Left forelimb (tissue), 1 donor: Measurements from ENCODE around the gene AHNAK.
"Not testable (repeated sequence)": the region's sequence is repeated elsewhere in the genome, so short reads cannot be mapped to it uniquely, and the experiment has no call there.

Source experiments
- DNase-seq: peaks from one replicate; pipeline ENCODE4 v3.0.0-alpha.2; 2018; ENCODE audit warnings: low spot score

The AHNAK gene

DNA sequence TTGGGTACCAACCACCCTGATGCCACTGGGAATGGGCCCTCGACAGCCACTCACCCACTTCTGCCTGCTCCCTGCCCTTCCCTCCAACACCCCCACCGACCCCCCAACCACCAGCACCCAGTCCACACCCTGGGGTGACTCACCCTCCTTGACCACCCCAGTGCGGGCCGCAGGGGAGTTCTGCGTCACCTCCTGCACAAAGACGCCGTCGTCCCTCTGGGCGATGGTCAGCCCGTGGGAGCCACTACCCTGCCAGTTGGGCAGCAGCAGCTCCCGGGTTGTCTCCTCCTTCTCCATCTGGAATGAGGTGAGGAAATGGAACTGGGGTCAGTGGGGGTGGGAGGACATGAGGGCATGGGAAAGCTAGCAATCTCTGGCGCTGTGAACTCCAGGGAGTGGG lies 10.8 kb downstream of the AHNAK start:
- DNase-seq, result no peak

DNA sequence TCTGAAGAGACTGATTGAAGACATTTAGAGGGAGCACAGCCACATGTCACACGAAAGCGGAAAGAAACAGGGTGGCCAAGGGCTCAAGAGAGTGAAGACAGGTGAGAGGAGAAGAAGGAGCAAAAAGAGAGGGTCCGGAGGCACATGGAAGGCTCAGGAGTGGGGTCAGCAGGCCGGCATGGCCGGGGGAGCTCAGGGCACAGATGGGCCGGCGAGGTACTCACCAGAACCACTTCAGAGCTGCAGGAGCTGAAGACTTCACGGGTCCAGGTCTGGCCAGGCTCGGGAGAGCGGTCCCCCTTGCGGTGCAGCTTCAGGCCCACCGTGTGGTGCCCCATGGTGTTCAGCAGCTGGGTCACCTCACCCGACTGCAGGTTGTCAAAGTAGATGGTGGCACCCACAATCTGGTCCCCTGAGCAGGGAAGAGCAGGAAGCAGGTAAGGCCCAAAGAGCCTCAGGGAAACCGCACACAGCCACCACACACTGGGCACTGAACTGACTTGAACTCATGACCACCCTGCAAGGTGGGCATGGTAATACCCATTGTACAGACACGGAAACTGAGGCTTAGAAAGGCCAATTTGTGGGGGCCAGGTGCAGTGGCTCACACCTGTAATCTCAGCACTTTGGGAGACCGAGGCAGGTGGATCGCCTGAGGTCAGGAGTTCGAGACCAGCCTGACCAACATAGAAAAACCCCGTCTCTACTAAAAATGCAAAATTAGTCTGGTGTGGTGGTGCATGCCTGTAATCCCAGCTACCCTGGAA lies 11.6 kb downstream of the AHNAK start:
- no peak for DNase-seq

DNA sequence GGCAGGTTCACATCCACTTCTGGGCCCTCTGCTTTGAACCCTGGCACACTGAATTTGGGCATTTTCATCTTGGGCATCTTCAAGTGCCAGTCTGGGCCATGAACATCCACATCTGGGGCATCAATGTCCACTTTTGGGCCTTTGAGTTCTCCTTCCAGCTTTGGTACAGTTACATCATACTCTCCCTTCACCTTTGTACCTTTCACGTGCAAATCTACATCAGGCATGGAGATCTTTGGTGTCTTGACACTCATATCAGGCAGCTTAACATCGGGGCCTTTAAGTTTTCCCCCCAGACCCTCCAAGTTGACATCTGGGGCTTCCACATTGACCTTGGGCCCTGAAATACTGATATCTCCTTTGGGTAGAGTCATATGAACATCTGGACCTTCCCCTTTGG lies 14.5 kb downstream of the AHNAK start:
- DNase-seq, result no peak

DNA sequence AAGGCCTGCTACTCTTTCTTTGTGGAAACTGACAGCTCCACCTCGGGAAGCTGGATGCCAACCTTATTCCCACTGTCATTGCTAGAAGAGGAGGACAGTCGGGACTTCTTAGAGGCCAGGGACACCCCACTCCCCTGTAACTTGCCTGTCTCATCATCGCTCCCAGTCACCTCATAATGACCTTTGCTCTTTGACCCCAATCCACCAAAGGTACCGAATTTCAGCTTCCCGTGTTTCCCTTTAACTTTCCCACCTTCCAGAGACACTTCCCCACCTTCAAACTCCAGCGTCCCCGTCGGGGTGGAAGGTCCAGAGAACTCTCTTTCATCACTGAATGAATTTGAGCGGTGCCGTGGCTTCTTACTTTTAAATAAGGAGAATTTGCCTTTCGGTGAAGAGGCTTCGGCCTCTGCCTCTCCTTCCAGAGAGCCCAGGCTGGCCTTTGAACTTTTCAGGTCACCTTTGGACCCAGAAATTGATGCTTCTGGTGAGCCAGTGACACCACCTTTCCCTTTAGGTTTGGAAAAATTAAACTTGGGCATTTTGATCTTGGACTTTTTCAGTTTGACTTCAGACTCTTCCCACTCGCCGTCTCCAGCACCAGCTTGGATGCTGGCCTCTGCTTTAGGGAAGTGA lies 29.8 kb downstream of the AHNAK start:
- no peak for DNase-seq

- no peak for DNase-seq
These were observed 32.5 kb downstream of the AHNAK start for GRCh38 chr11:62514151-62514550.

DNA sequence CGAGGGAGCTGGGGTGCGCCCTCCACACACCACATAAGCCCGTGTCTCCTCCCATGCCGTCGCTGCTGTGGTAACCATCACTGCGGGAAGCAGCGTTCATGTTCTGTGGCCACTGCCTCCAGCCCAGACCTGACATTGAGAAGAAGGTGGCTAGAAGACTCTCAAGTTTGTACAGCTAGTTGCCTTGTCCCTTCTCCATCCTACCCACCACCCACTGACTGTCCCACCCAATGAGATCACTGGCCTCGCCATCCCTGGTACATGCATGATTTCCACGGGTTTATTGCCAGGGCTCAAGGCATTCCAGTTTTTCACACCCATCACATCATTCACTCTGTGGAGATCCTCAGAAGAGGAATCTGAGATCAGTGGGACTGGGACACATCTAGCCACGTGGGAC lies 33.0 kb downstream of the AHNAK start:
- no peak for DNase-seq

DNA sequence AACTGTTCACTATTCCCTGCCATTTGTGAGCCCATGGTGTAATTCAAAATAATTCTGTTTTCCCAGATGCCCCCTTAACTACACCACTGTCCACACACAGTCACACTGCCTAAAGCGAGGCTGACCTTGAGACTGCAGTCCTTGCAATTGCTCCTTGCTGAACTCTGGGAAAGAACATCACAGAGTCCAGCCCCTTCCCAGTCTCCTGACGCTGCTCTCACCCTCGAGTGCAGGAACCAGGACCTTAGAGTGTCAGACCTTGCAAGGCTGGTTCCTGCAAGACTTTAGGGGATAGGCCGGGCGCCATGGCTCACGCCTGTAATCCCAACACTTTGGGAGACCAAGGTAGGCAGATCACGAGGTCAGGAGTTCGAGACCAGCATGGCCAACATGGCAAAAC lies 33.6 kb downstream of the AHNAK start:
- DNase-seq, result no peak

GRCh38 chr11:62508336-62509058 lies 38.1 kb downstream of the AHNAK start:
- peak; percentile 71 for DNase-seq

DNA sequence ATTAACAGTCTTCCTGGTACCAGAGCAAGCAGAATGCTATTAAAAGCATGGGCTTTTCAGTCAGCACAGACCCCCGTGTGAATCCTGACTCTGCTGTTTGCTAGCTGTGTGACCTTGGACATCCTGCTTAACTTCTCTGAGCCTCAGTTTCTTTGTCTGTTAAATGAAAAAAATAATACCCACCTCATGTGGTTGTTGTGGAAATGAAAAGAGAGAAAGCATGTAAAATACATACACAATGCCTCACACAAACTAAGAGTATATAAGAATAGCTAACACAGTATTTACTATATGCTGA lies 39.5 kb downstream of the AHNAK start:
- DNase-seq, result no peak

GRCh38 chr11:62506413-62507124 lies 40.0 kb downstream of the AHNAK start:
- DNase-seq, result no peak

- no peak for DNase-seq
These were observed 41.0 kb downstream of the AHNAK start for GRCh38 chr11:62505440-62506091.

GRCh38 chr11:62505059-62505439 lies 41.6 kb downstream of the AHNAK start:
- DNase-seq, result no peak

DNA sequence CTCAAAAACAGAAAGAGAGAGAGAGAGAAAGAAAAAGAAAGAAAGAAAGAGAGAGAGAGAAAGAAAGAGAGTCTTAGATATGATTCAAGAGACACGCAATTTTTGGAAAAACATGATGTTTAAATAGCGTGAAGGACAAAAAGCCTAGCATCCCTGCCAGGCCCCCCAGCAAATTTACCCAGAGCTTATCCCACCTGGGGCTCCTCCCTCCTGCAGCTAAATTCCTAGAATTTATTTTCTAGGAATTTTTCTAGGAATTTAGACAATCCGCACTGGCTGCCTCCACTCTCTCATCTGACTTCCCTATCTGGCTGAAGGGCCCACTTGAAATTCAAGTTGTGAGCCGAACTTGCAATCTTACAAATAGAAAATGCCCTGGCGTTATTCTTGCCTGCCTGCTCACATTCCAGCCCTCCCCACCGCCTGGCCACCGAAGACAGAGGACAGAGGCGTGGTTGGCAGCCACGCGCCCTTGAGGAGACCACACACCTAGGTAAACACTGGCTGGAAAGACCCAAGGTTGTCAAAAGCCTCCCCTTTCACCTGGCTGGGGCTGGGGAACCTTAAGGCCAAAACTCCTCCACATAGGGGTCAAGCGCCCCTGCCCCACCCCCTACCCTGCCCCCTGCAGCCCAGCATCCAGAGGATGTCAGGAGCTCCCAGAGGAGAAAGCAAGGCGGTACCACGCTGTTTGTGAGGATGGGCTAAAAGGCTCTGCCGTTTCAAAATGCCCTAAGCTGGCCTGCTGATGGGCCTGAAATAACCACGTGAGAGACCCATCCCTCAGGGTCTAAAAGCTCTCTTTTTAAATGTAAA lies 42.2 kb downstream of the AHNAK start:
- no peak for DNase-seq

GRCh38 chr11:62502030-62502730 lies 44.4 kb downstream of the AHNAK start:
- no peak for DNase-seq

- DNase-seq, result no peak
These were observed 45.1 kb downstream of the AHNAK start for GRCh38 chr11:62501432-62501891.

DNA sequence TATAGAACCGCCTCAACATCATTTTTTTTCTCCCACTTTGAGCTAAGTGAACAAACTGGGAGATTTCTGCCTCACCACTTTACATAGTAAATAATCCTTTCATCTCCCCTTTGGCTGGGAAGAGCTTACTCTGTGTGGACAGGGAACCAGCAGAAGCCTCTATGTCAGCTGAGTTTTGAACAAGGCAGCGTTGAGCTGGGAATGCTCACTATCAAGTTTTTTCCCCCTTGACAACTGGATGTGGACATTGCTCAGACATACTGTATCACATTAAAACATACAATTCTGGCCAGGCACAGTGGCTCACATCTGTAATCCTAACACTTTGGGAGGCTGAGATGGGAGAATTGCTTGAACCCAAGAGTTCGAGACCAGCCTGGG lies 46.0 kb downstream of the AHNAK start:
- DNase-seq, result no peak

- no peak for DNase-seq
These were observed 46.5 kb downstream of the AHNAK start for GRCh38 chr11:62499944-62500649.

DNA sequence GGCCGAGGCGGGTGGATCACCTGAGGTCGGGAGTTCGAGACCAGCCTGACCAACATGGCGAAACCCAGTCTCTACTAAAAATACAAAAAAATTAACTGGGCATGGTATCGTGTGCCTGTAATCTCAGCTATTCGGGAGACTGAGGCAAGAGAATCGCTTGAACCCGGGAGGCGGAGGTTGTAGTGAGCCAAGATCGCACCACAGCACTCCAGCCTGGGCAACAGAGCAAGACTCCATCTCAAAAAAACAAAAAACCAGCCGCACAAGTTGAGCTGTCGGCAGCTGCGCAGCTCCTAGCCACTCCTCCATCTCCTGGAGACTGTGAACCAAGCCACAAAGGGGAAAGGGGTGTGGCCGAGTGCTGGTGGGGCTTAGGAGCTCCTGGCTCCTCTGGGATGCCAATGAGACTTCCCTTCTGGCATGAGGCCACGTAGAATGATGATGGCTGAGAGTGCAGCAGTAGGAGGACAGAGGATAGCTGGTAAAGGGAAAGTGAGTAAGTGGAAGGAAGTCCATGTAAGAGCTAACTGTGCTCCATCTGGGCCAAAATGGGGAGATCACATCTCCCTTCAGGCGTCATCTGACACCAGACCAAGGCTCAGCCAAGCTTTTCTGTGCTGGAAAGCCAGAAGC lies 47.2 kb downstream of the AHNAK start:
- not testable (repeated sequence) for DNase-seq

DNA sequence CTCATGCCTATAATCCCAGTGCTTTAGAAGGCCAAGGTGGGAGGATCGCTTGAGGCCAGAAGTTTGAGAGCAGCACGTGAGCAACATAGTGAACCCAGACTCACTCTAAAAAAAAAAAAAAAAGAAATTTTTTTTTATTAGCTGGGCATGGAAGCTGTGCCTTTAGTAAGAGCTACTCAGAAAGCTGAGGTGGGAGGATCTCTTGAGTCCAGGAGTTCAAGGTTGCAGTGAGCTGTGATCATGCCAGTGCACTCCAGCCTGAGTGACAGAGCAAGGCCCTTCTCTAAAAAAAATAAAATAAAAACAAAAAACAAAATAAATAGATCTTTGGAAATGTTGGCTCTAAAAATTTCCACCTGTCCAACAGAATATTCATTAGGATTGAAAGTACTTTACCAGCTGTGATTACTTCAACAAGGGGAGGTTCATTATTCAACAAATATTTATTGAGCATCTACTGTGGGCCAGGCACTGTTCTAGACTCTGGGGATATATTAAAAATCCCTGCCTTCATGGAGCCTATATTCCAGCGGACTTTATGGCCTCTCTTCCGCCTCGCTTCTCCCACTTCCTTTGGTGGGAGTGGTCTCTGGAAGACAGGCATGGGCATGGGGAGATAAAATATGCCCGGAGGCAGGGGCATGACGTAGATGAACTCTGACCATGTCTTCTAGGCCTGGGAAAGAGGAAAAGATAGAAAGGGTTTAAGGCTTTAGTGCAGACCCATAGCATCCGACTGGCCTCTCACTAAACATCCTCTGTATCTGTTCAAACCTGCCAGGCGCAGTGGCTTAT lies 47.9 kb downstream of the AHNAK start:
- no peak for DNase-seq
